GM12864 (cell line): ENCODE data around the gene EIF1AX.

Experiments
- DNase-seq: peaks from one replicate; pipeline ENCODE4 v3.0.0-alpha.2; 2011; ENCODE audit warnings: low read depth
- H3K4me3 ChIP-seq: 2 replicates; pipeline ENCODE4 v1.5.1; 2011; ENCODE audit warnings: mild to moderate bottlenecking, low read depth, low read length, control low read depth
- TF ChIP-seq, protein P1 (sequence below): IDR thresholded peaks from 2 replicates; pipeline ENCODE4 v1.5.1; 2011; ENCODE audit warnings: low read depth, mild to moderate bottlenecking, moderate library complexity, low read length, control low read depth, inconsistent platforms; ENCODE audit errors: missing control alignments

Gene EIF1AX, protein sequence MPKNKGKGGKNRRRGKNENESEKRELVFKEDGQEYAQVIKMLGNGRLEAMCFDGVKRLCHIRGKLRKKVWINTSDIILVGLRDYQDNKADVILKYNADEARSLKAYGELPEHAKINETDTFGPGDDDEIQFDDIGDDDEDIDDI

DNA sequence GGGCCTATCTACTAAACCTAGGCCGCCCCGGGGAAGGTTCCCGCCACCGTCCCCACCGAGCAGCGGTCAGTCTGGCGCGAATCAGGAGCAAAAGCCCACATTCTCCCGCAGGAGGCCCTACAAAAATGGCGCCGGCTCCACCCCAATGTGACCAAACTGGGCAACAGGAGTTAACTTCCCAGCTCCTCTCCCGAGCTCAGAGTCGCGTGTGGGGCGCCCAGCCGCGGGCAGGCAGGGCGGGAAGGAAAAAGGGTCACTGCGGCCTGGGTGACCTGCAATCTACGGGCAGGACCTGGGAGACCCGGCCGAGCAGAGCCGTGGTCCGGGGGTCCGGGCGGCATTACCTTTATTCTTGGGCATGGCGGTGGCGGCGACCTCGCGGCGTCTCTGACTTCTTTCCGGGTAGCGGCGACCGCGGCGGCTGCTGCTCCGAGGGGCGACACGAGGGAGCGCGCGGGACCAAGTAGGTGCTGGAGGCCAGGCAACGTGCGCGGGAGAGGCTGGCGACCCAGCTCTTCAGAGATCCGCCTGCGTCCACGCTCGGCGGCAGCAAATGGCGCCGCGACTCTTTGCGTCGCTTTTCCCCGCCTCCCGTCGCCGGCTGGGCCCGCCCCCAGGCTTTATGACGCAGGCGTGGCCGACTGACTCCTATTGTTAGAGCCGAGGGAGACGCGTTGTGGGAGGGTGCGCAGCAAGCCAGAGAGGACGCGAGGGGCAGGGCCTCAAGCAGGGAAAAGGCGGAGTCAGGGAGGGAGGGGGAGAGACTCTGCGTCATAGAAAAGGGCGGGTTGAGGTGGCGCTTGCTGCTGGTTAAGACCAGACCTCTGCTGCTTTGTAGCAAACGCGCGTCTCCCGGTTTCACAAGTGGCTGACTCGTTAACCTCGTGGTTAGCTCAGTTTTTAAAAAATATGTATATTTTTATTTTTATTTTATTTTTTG lies at the start of gene EIF1AX:
EIF1AX (minus strand) TSS at position 558 of the 940 bp plus-strand sequence; CDS start at position 360, 198 bp downstream.
- TF ChIP-seq, protein P1, sequence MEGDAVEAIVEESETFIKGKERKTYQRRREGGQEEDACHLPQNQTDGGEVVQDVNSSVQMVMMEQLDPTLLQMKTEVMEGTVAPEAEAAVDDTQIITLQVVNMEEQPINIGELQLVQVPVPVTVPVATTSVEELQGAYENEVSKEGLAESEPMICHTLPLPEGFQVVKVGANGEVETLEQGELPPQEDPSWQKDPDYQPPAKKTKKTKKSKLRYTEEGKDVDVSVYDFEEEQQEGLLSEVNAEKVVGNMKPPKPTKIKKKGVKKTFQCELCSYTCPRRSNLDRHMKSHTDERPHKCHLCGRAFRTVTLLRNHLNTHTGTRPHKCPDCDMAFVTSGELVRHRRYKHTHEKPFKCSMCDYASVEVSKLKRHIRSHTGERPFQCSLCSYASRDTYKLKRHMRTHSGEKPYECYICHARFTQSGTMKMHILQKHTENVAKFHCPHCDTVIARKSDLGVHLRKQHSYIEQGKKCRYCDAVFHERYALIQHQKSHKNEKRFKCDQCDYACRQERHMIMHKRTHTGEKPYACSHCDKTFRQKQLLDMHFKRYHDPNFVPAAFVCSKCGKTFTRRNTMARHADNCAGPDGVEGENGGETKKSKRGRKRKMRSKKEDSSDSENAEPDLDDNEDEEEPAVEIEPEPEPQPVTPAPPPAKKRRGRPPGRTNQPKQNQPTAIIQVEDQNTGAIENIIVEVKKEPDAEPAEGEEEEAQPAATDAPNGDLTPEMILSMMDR = no peak
- peak within 1 kb of the TSS; percentile 85 for H3K4me3 ChIP-seq
- peak; percentile 88 for DNase-seq

DNA sequence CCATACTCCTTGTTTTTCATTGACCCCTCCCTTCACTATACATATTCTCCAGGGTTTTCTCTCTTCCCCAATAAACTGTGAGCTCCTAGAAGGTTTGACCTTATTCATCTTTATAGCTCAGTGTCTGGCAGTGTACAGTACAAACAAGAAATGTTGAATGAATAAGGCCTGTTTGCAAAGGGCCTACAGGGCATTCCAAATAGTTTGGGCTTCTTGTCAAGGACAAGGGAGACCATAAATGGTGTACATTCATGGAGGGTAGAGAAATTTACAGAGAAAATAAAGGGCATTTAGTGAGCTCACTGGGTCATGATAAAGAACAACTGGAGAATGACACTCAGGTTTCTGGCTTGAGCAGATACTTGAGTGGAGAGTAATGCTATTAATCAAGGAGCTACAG lies 47.5 kb upstream of the EIF1AX start:
- TF ChIP-seq, protein P1 = no peak
- no peak for DNase-seq
- H3K4me3 ChIP-seq = no peak overlapping the region

DNA sequence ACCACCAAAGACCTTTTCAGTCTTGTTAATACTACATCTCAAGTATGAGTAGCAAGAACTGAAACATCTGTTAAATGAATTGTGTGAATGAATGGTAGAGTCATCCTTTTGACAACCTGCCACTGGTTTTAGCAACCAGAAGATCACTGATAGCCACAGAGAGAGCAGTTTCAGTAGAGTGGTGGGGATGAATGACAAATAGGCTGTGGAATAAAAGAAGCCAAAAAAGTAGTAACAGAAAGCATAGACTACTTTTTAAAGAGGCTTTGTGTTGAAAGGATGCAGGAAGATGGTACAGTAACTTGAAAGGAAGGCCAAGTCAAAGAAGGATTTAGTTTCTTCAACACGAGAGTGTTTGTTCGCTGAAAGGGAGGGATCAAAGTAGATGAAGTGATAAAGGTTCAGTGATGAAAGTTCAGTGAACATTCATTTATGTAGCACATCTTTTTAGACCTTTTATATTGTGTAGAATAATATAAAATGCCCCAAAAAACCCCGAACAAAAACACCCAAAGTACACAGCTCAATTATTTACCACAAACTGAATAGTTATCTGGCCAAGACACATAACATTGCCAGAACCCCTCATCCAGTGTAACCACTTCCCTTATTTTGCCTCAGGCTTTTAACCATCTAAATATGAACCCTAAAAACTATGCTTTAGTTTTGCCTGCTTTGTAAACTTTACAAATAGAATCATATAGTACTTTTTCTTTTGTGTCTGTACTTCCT lies 40.1 kb upstream of the EIF1AX start:
- TF ChIP-seq, protein P1 = no peak
- no peak overlapping the region for H3K4me3 ChIP-seq
- DNase-seq = no peak

DNA sequence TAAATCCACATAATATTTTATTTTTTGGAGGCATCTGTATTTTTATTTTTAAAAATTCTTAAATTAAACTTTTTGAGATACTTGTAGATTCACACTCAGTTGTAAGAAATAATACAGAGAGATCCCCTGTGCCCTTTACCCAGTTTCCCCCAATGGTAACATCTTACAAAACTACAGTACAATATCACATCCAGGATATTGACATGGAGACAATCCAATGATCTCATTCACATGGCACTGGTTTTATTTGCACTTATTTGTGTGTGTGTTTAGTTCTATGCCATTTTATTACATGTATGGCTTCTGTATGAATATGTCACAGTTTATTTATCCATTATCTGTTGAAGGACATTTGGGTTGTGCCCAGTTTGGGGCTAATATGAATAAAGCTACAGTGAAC lies 35.5 kb upstream of the EIF1AX start:
- no peak overlapping the region for H3K4me3 ChIP-seq
- no peak for DNase-seq
- TF ChIP-seq, protein P1 = no peak

DNA sequence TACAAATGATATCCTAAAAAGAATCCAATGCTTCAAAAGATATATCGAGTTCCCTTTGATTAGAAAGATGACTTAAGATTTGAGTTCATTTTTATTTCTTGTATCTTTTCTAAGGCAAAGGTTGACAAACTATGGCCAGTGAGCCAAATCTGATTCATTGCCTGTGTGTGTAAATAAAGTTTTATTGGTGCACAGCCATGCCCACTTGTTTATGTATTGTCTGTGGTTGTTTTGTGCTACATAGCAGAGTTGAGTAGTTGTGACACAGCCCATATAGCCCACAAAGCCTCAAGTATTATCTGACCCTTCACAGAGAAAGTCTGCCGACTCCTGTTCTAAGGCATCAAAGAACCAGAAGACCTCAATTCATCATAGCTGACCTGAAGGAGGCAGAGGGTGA lies 32.2 kb upstream of the EIF1AX start:
- H3K4me3 ChIP-seq = no peak overlapping the region
- no peak for DNase-seq
- TF ChIP-seq, protein P1 = no peak

DNA sequence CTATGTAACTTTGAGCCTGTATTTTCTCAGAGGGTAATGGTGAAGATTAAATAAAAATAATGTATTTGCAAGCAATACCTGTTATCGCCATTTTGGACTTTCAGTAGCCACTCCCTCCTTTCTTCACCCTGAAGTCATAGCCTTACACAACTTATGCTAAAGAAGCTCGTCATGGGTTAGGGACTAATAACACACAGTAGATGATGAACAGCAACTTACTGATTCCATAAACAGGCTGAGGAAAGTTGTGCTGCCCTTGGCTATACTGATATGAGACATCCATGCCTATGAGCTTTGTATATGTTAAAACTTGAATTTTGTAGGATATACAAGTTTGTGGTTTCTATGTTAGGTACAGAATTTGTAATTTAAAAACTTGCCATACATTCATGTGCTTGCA lies 31.7 kb upstream of the EIF1AX start:
- DNase-seq = no peak
- TF ChIP-seq, protein P1 = no peak
- H3K4me3 ChIP-seq = no peak overlapping the region
